ENCODE measurements around the gene KCNE4.

Gene KCNE4

GRCh38 chr2:223051693-223052289, at the start of gene KCNE4:
TSS of gene KCNE4 (plus strand) at chr2:223052190. CDS start at chr2:223052831, 641 bp downstream.
- DNase-seq, result no peak

- DNase-seq, result no peak
These were observed 48.8 kb upstream of the KCNE4 start for GRCh38 chr2:223003191-223003590.

- DNase-seq, result no peak
These were observed 46.5 kb upstream of the KCNE4 start for GRCh38 chr2:223005496-223005895.

GRCh38 chr2:223007531-223007930, 44.5 kb upstream of the KCNE4 start:
- no peak for DNase-seq

DNA sequence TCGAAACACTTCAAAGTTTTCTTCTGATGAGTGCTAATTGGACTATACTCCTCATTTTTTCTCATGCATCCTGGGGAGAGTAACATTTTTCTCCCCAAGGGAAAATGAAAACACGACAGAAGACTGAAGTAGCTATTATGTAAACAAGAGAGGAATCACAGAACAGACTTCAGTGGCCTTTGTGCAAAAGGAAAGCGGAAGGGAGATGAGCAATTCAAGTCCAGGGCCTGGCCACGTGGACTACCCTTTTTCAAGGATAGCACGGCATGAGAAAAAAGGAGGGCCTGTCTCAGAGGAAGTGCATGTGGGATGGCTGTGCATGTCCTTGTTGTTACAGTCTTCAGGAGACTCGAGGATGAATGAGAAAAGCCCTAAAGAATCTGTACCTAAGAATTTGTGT, 43.8 kb upstream of the KCNE4 start:
- no peak for DNase-seq

DNA sequence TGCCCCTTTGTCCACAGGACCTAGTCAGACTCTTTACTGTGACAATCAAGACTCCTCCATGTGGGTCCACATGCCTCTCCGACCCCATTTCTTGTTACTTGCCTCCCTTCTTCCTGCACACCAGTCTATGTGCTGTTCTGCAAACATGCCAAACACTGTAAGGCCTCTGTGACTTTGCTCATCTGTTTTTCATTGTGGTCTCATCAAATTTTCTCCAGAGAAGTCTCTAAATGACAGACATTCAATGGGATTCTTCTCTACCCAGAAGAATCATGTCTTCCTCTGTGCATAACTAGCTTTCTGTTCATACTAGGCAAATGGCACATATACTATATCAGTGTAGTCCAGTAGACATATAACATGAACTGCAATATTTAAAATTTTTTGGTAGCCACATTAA, 43.0 kb upstream of the KCNE4 start:
- no peak for DNase-seq

- no peak for DNase-seq
These were observed 41.3 kb upstream of the KCNE4 start for GRCh38 chr2:223010641-223011040.

GRCh38 chr2:223012291-223012690, 39.7 kb upstream of the KCNE4 start:
- no peak for DNase-seq

- DNase-seq, result no peak
These were observed 32.5 kb upstream of the KCNE4 start for GRCh38 chr2:223019390-223019930.

DNA sequence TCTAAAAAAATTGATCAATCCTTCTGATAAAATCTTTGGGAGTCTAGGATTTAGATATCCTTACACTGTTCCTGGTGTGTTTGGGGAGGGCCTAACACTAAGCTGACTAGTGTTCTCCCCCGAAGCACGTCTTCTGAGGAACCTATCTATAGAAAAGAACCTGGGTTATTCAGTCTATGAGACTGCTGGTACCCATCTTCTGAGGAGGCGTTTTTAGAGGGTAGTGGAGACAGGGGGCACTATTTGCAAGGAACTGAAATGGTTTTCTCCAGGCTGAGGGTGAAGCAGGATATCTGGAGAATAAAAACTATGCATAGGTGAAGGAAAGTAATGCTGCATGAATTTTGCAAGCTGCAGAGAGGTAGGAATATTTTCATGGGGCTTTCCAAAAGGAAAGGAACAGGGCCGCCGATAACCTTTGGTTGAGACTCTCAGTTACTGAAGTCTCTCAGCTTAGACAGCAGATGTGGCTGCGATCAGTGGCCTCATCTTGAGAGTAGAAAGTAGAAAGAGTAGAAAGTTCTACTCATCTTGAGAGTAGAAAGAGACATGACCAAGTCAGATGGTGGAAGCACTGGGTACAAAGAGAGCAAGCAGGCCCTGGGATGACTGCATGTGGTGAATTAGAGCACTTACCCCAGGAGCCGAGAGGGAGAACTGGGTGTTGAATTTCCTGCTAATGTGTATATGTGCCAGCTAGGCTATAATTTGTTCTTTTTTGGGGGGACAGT, 31.8 kb upstream of the KCNE4 start:
- no peak for DNase-seq

- DNase-seq, result no peak
These were observed 30.9 kb upstream of the KCNE4 start for GRCh38 chr2:223020971-223021675.

DNA sequence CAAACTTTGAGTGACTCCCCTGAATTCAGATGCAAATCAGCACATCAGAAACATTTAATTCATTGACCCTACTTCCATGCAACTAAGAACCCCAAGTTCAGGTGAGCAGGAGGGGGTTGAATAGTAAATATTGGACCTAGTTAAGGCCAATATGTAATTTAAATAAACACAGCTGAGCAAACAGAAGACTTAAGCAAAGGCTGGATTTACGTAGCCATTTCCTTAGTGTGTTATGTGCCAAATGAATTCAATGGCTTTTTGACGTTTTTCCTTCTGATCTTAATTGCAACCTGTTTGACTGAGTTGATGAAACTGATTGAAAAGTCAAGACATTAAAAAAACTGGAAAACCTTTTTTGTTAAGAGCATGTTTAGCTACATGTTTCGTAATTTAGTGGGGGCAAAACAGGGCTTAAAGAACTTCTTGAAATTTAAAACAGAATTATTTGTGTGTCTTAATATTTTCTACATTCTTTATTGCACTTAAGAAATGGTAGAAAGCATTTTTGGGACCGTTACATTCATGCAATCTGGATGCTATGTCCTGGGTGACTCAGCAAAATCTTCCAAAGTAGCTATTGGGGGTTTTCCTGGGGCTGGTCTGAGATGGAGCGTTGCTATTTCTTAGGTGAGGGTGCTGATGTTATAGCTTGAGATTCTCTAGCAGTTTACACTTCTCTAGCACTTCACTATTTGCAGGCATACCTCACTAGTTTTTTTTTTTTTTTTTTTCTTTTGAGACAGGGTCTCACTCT, 25.5 kb upstream of the KCNE4 start:
- no peak for DNase-seq

- DNase-seq, result no peak
These were observed 24.5 kb upstream of the KCNE4 start for GRCh38 chr2:223027442-223027841.

DNA sequence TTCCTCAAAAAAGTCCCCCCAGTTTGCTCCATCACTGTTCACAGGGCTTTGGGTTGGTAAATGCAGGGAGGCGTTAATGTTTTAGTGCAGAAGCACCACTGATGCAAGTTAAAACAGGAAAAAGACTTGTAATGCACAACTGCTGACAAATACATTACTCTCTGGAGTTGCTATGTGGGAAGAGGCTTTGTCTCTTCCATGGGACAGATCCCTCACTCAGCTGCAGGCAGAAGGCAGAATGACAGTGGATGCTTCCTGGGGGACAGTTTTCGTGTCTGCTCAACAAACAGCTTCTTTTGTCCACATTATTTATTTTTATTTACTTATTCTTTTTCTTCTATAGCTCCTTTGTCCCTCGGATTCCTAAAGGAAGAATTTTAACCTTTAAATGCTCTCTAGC, 22.7 kb upstream of the KCNE4 start:
- DNase-seq, result no peak

- no peak for DNase-seq
These were observed 19.5 kb upstream of the KCNE4 start for GRCh38 chr2:223032187-223033142.

DNA sequence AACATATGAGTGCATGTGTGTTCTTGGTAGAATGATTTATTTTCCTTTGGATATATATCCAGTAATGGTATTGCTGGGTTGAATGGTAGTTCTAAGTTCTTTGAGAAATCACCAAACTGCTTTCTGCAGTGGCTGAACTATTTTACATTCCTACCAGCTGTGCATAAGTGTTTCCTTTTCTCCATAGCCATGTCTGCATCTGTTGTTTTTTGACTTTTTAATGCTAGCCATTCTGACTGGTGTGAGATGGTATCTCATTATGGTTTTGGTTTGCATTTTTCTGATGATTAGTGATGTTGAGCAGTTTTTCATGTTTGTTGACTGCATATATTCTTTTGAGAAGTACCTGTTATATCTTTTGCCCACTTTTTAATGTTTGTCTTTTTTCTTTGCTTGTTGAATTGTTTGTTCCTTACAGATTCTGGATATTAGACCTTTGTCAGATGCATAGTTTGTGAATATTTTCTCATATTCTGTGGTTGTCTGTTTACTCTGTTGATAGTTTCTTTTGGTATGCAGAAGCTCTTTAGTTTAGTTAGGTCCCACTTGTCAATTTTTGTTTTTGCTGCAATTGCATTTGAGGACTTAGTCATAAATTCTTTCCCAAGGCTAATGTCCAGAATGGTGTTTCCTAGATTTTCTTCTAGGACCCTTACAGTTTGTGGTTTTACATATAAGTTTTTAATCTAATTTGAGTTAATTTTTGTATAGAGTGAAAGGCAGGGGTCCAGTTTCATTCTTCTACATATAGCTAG, 17.6 kb upstream of the KCNE4 start:
- DNase-seq, result no peak

DNA sequence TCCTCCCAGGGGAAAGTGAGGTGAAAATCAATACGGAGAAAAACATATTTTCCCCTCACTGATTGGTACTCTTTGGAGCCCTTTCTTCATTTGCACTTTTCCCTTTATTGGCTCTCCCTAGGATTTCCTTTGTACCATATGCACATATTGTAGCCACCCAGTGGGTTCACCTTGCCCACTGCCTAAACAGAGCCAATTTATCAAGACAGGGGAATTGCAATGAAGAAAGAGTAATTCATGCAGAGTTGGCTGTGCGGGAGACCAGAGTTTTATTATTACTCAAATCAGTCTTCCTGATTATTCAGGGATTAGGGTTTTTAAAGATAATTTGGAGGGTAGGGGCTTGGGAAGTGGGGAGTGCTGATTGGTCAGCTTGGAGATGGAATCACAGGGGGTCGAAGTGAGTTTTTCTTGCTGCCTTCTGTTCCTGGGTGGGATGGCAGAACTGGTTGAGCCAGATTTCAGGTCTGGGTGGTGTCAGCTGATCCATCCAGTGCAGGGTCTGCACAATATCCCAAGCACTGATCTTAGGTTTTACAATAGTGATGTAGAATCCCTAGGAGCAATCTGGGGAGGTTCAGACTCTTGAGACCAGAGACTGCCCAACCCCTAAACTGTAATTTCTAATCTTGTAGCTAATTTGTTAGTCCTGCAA, 15.1 kb upstream of the KCNE4 start:
- no peak for DNase-seq

DNA sequence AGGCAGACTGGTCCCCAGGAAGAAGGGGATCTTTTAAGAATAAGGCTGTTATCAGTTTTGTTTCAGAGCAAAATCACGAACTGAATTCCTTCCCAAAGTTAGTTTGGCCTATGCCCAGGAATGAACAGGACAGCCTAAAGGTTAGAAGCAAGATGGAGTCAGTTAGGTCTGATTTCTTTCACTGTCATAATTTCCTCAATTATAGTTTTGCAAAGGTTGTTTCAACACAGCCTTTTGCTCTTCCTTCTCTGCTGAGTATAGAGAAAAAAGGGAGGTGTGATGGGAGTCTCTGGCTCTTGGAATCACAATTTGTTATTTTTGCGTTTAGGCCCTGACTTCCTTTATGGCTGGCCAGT, 14.6 kb upstream of the KCNE4 start:
- no peak for DNase-seq

DNA sequence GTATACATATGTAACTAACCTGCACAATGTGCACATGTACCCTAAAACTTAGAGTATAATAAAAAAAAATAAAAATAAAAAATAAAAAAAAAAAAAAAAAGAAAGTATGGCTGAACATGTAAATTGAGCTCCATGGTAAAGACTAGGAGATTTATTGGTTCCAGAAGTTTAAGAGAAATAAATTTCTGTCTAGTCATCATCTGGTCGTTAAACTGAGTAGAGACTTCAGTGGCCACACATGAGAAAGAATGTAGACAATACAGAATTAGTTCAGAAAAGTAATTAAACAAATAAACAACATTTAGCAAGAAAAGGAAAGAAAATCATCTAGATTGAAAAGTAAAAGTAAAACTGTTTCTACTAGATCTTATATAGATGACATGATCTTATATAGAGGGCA, 12.4 kb upstream of the KCNE4 start:
- no peak for DNase-seq

- no peak for DNase-seq
These were observed 11.5 kb upstream of the KCNE4 start for GRCh38 chr2:223040527-223040926.
